ENCODE measurements around the gene UGT1A6. TPM values are rescaled to one million over a fixed set of nuclear protein-coding genes. Genes with fewer than 3 reads are reported as not detected.
"Not testable (repeated sequence)": the region's sequence is repeated elsewhere in the genome, so short reads cannot be mapped to it uniquely, and the experiment has no call there.

UGT1A6 gene
- total RNA-seq: not detected
- long read RNA-seq: 0 reads

- no peak for ATAC-seq
- DNase-seq (ENCODE audit: missing footprints): no peak
- intact Hi-C loops (cut with DNase I): no loop called here
Measured at GRCh38 chr2:233692648-233693047, at the start of gene UGT1A6. Gene UGT1A6 (plus strand): TSS chr2:233692890. CDS start chr2:233693005, 115 bp downstream.

- ATAC-seq: no peak
- intact Hi-C loops (cut with DNase I): no loop called here
- DNase-seq (ENCODE audit: missing footprints): no peak
Measured at GRCh38 chr2:233643128-233643527, 49.6 kb upstream of the UGT1A6 start.

GRCh38 chr2:233646033-233646432 is 46.7 kb upstream of the UGT1A6 start:
- DNase-seq (ENCODE audit: missing footprints); intact Hi-C loops (cut with DNase I); ATAC-seq: not testable (repeated sequence)

- DNase-seq (ENCODE audit: missing footprints) (no peak), ATAC-seq (no peak)
- intact Hi-C loops (cut with DNase I): no loop called here
Measured at GRCh38 chr2:233650981-233651380, 41.7 kb upstream of the UGT1A6 start.

DNA sequence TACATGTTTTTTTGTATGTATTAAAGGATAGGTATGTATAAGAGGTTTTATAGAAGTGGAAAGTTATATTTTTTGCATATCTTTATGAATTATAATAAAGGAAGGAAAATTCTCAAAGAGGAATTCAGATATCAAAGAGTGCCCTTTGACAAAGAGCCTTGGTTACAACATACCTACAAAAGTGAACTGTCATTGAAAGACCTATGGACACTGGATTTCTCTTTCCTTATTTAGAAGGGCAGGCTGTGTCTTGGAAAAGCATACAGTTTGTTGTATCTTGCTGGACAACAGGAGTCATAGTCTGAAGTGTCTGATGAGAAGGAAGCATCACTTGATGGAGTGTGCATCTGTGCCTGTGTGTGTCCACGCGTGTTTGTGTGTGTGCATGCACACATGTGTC is 41.3 kb upstream of the UGT1A6 start:
- ATAC-seq (no peak), DNase-seq (ENCODE audit: missing footprints) (no peak)
- intact Hi-C loops (cut with DNase I): no loop called here

DNA sequence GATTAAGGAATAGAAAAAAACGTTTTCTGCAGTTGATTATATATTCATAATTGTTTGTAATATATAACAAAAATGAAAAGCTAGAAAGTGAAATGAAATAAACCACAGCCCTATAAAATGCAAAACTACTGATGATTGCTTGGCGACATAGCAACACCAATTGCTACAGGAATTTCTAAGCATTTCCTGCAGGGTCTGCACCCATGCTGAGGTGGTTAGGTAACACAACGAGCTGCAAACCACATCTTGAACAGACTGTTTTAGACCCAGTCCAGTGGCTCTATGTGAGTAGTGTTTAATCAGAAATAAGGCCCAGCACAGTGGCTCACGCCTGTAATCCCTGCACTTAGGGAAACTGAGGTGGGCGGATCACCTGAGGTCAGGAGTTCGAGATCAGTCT is 38.2 kb upstream of the UGT1A6 start:
- DNase-seq (ENCODE audit: missing footprints) (no peak), ATAC-seq (no peak)
- intact Hi-C loops (cut with DNase I): no loop called here

- ATAC-seq (no peak), DNase-seq (ENCODE audit: missing footprints) (no peak)
- intact Hi-C loops (cut with DNase I): no loop called here
Measured at GRCh38 chr2:233655043-233655442, 37.6 kb upstream of the UGT1A6 start.

- ATAC-seq; intact Hi-C loops (cut with DNase I); DNase-seq (ENCODE audit: missing footprints): not testable (repeated sequence)
Measured at GRCh38 chr2:233655943-233656342, 36.7 kb upstream of the UGT1A6 start.

- DNase-seq (ENCODE audit: missing footprints) (no peak), ATAC-seq (no peak)
- intact Hi-C loops (cut with DNase I): no loop called here
Measured at GRCh38 chr2:233656443-233656842, 36.2 kb upstream of the UGT1A6 start.

DNA sequence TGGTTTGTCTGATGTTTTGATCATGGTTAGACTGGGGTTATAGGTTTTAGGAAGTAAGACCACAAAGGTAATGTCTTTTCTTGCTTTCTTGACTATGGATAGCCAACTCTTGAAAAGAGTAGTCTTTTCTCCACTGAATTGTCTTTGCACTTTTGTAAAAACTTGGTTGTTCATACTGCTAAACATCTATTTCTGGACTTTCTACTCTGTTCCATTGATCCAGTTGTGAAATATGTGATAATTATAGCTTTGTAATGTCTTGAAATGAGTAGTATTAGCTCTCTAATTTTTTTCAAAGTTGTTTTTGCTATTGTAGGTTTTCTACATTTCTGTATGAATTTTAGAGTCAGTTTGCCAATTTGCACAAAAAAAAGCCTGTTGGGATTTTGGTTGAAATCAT is 34.1 kb upstream of the UGT1A6 start:
- DNase-seq (ENCODE audit: missing footprints) (no peak), ATAC-seq (no peak)
- intact Hi-C loops (cut with DNase I): no loop called here

DNA sequence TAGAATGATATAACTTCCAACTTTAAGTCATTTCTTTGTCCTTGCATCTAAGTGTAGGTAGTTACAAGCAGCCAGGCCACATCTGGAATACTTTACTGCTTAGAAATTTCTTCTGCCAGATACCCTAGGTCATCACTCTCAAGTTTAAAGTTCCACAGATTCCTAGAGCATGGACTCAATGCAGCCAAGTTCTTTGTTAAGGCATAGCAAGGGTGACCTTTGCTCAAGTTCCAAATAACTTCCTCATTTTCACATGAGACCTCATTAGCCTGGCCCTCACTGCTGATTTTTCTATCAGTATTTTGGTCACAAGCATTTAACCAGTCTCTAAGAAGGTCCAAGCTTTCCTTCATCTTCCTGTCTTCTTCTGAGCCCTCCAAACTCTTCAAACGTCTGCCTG is 28.8 kb upstream of the UGT1A6 start:
- intact Hi-C loops (cut with DNase I): no loop called here
- ATAC-seq (no peak), DNase-seq (ENCODE audit: missing footprints) (no peak)

GRCh38 chr2:233668605-233669260 is 24.0 kb upstream of the UGT1A6 start:
- intact Hi-C loops (cut with DNase I): no loop called here
- ATAC-seq (no peak), DNase-seq (ENCODE audit: missing footprints) (no peak)

DNA sequence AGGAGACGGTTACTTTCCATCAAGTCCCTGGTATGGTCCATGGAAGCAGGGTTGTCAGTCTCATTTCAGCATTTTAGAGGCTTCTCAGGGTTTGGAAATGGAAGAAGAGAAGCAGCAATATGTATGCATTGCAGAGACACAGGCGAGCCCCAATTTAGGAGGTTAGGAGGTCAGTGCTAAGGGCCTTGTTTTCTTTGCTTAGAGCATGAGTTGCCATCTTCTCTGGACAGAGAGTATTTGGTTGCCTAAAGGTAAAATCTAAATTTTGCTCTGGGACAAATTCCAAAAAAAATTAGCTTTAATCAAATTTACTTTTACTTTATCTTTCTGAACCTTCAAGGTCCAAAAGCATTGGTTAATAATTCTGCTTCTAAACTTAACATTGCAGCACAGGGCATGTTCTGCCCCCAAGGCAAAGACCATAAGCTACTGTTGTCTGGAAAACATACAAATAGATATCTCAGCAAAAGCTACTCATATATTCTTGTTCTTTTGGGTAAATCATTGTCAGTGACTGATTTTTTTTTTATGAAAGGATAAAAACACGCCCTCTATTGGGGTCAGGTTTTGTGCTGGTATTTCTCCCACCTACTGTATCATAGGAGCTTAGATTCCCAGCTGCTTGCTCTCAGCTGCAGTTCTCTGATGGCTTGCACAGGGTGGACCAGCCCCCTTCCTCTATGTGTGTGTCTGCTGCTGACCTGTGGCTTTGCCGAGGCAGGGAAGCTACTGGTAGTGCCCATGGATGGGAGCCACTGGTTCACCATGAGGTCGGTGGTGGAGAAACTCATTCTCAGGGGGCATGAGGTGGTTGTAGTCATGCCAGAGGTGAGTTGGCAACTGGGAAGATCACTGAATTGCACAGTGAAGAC is 21.2 kb upstream of the UGT1A6 start, which contains the start of gene UGT1A9:
TSS of gene UGT1A9 (plus strand) at position 609 of the 872 bp plus-strand sequence. CDS start at position 646, 37 bp downstream.
- ATAC-seq: no peak
- intact Hi-C loops (cut with DNase I): no loop called here
- DNase-seq (ENCODE audit: missing footprints): no peak

DNA sequence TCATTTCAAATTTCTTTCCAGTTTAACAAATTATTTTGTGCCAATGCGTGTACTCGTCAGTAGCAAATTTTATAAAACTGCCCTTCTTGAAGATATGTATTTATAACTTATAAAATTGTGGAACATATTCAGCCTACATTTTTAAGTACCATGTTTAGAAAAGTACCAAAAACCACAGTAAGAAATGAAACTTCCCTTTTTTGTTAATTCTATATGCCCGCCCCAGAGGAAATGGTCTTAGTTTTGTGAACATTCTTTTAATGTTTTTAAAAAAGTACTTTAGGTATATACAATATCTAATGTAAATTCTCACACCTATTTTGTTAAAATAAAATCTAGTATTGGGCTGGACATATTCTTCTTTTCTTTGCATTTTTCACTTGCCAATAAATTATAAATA is 19.8 kb upstream of the UGT1A6 start:
- intact Hi-C loops (cut with DNase I): no loop called here
- DNase-seq (ENCODE audit: missing footprints) (no peak), ATAC-seq (no peak)

DNA sequence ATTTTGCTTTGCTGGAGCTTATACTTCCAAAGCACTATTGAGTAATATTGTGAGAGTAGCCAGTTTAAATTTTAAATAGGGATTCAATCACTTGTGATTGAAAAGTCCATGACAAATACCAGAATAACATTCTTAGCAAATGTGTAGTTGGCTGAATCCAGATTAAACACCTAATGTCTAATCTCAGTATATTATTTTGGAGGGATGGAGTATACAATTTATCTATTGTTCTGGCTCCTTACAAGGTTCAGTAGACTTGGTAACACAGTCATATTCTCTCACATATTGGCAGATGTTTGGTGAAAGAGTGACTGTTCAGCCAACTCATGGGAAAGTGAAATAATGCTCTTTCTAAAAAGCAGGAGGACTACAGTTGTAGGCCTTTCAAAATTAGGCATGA is 18.8 kb upstream of the UGT1A6 start:
- intact Hi-C loops (cut with DNase I): no loop called here
- ATAC-seq (no peak), DNase-seq (ENCODE audit: missing footprints) (no peak)

GRCh38 chr2:233674314-233674713 is 18.4 kb upstream of the UGT1A6 start:
- DNase-seq (ENCODE audit: missing footprints) (no peak), ATAC-seq (no peak)
- intact Hi-C loops (cut with DNase I): no loop called here

GRCh38 chr2:233674995-233675394 is 17.7 kb upstream of the UGT1A6 start:
- no peak for DNase-seq (ENCODE audit: missing footprints)
- intact Hi-C loops (cut with DNase I): no loop called here
- ATAC-seq: no peak

DNA sequence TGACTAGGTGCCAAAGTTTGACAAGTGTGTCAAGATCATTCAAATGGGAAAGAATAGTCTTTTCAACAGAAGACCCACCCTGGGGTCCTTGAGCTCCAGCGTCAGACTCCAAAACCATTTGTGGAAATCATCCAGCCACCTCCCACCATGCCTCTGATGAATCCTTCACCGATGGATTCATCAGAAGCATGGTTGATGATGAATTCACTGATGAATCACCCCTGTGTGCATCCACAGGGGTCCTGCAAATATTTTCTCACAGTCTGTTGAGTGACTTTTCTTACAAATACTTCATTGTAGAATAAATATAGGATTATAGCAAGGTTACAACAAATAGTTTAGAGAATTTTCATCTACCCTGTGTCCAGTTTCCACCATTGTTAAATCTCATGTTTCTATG is 16.6 kb upstream of the UGT1A6 start:
- DNase-seq (ENCODE audit: missing footprints) (no peak), ATAC-seq (no peak)
- intact Hi-C loops (cut with DNase I): no loop called here

- ATAC-seq: no peak
- intact Hi-C loops (cut with DNase I): no loop called here
- no peak for DNase-seq (ENCODE audit: missing footprints)
Measured at GRCh38 chr2:233679196-233679595, 13.5 kb upstream of the UGT1A6 start.

- intact Hi-C loops (cut with DNase I): no loop called here
- ATAC-seq (no peak), DNase-seq (ENCODE audit: missing footprints) (peak; percentile 31)
Measured at GRCh38 chr2:233680361-233681045, 12.2 kb upstream of the UGT1A6 start.

Data from Right ventricle myocardium inferior (tissue), 1 donor.